GM21723 (cell line): ENCODE results near the gene SHISA7.

Experiments
- ATAC-seq: cut with Tn5 transposase; IDR thresholded peaks from one replicate; pipeline ENCODE4 v1.9.1; 2021; ENCODE audit warnings: mild to moderate bottlenecking, moderate library complexity; ENCODE audit not compliant: unreplicated experiment

Gene SHISA7

DNA sequence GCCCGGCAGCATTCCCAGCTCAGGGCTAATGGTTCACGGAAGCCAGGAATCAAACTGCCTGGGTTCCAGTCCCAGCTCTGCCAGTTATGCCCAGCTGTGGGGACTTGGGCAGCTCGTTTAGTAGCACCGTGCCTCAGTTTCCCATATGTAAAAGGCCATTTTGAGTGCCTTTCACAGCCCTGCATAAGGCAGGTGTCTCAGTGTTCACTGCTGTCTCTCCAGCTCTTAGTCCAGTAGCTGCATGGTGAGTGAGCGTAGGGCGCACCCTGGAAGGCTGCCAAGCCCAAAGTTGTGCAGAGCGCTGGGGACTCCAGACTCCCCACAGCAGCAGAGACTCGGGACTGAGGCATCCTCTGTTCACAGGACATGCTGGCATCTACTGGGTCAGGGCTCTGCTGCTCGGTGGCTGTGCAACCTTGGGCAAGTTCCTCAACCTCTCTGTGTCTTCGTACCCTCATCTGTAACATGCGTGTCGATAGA, 51.9 kb downstream of the SHISA7 start:
- ATAC-seq: no peak

DNA sequence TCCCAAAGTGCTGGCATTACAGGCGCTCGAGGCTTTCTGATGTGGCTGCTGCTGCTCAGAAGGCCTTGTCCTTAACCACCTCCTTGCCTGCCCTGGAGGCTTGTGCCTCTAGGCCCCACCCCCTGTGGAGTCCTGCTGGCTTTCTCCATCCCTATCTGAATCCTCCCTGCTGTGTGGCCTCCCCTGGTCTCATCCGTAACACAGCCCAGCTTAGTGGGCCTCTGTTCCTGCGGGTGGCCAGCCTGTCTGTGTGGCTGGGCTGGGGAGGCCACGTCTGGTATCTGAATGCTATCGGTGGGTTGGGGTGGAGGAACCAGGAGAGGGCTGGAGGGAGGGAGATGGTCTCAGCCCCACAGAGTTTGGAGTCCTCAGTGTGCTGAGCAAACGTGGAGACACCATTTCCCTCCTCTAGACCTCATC, 52.6 kb downstream of the SHISA7 start:
- ATAC-seq: no peak

DNA sequence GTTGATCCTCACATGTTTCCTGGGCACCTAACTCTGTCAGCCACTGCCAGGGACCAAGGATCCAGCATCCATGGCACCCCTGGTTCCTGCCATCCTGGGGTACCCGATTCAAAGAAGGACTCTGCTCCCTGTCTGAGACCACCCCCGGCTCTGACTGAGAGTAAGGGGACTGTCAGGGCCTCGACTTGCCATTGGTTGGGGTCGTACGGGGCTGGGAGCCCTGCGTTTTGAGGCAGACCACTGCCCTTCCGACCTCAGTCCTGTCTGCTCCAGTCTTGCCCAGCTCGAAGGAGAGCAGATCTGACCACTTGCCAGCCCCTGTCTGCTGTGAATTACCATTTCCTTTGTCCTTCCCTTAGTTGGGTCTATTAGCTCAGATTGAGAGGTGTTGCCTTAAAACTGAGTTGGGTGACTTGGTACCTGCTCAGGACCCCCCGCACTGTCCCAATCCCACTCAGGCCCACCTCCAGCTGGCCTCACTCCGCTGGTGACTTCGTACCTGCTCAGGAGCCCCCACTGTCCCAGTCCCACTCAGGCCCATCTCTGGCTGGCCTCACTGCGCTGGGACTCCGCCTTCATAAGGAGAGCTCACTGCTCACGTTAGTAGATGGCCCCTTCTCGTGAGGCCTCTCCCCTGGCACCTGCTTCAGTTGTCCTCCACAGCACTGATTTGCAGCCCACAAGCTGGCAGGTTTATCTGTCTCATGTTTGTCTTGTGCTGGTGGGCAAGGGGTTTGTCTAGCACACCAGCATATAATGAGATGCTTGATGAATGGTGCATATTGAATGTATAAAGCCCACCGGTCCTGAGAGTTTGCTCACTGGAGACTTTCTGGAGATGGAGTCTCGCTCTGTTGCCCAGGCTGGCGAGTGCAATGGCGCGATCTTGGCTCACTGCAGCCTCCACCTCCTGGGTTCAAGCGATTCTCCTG, 53.4 kb downstream of the SHISA7 start:
- ATAC-seq: no peak

DNA sequence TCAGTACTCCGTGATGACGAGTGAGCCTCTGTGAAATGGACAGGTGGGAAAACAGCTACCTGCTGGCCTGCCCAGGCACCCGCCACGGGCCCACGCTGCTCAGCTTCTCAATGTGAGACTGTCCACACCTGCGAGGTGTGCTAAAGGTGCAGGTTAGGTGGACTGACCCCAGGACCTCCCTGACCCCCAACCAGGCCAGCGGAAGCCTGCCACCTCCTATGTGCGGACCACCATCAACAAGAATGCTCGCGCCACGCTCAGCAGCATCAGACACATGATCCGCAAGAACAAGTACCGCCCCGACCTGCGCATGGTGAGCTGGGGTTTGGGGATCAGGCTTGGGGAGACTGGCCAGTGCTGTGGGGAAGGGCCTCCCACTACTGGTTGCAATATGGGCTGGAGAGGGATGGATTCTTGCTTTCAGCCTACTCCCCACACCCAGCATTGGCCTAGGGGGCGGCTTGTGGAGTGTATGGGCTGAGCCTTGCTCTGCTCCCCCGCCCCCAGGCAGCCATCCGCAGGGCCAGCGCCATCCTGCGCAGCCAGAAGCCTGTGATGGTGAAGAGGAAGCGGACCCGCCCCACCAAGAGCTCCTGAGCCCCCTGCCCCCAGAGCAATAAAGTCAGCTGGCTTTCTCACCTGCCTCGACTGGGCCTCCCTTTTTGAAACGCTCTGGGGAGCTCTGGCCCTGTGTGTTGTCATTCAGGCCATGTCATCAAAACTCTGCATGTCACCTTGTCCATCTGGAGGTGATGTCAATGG, 55.2 kb downstream of the SHISA7 start:
- no peak for ATAC-seq

DNA sequence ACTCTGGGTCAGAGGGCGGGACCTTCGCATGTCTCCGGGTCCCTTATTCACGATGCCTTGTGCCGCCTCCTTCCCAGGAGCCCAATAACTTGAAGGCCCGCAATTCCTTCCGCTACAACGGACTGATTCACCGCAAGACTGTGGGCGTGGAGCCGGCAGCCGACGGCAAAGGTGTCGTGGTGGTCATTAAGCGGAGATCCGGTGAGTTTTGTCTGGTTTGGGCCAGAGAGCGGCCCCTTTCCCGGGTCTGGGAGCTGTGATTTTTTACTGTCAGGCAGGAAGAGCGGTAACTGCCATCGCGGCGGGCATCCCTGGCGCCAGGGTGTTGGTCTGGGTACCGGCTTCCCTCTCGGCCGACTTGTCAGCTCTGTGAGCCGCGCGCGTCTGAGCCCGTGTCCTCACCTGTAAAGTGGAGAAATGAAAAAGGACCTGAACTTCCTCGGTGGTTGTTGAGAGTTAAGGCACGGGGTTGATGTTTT, 56.6 kb downstream of the SHISA7 start:
- no peak for ATAC-seq

DNA sequence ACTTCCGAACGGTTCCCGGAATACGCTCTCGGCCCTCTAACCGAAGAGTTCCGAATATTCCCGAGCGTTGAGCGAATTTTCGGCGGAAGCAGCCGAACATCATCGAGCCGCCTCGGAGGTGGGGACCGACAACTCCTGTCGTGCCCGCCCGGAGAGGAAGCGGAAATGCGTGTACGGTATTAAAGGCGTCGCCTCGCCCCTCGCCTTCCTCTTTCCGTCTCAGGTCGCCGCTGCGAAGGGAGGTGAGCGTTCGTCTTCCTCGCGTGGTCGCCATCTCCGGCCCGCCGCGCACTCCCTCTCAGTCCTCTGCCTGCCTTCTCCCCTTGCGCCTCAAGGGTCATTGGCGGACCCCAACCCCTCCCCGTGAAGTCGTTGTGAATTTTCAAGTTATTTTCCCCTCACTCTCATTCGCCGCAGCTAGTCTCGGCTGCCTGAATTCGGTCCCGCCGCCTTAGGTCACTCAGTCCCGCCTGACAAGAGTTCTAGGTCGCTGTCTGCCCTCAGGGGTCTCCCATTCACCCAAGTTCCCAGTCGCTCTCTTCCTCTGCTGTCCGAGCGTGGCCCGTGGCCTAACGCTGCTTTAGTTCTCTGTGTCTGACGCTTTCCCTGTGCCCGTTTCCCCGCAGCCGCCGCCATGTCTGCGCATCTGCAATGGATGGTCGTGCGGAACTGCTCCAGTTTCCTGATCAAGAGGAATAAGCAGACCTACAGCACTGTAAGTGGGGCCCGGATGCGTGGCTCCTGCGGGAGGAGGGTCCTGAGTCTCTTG, 57.2 kb downstream of the SHISA7 start, which contains the start of gene RPL28:
Gene RPL28 (plus strand): TSS at position 209 of the 769 bp plus-strand sequence. CDS start 426 bp downstream, at position 635.
- ATAC-seq: peak; percentile 66

DNA sequence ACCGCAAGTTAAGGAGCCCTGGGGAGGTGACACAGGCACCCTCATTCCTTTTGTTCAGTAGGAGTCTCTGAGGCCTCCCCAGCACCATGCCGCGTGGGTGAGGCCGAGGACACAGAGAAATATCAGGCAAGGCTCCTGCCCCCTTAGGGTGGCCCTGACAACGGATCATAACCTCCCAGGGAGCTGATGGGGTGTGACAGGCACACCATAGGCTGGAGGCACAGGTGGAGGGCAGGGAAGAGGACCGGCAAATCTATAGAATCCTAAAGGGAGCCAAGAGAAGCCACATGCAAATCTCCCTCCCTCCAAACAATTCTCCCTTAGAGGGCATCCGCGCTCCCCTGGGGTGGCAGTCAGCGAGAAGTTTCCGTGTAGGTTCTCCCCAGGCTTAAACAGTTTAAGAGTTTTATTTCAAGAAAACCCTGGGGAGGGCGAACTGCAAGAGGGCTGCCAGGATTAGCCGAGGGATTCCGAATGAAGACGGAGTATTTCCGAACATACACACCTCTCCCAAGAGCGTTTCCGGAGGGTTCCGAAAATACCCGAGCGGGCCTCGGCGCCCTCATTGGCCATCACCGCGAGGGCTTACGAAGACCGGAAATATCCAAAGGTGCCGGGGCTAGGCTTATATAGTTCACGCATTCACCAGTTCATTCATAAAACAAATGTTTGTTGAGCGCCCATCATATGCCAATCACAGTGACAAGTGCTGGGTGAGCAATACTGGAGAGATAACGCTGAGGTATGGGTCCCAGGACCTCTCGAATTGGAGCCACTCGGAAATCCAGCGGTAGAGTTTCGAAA, 58.0 kb downstream of the SHISA7 start:
- peak; percentile 61 for ATAC-seq

DNA sequence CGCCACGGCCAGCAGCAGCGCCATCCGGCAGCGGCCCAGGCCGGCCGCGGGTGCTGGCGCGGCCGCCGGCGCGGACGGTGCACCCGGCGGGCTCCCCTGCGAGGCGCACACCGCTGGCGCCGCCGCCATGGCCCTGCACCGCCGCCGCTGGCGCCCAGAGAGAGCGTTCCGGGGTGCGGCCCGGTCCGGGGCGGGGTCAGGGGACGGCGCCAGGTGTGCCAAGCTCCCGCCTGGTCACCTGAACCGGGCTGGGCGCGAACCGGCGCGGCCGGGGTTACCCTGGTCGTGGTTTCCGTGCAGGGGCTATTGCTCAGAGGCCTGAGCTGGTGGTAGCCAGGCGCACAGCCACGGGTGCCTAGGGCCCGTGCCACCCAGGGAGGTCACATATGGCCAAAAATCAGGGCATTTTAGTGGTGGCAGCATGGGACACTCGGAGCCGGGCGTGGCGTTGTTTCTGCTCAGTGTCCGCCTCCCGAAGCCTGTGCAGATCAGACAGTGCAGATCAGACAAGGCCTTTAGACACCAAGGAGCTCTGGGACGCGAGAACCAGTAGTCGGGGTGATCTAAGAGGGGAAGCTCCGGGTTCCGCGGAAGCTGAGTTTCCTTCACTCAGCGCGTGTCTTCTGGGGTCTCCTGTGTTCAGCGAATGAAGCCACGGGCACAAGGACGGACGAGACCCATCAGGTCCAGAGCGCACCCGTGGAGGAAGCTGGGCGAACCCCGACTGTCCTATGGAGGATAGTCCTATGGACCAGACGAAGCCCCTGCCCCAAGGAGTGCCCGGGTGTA, 58.8 kb downstream of the SHISA7 start, which contains the start of gene TMEM238:
Gene TMEM238 (minus strand): TSS at position 162 of the 789 bp plus-strand sequence. CDS start 33 bp downstream, at position 129.
- no peak for ATAC-seq

DNA sequence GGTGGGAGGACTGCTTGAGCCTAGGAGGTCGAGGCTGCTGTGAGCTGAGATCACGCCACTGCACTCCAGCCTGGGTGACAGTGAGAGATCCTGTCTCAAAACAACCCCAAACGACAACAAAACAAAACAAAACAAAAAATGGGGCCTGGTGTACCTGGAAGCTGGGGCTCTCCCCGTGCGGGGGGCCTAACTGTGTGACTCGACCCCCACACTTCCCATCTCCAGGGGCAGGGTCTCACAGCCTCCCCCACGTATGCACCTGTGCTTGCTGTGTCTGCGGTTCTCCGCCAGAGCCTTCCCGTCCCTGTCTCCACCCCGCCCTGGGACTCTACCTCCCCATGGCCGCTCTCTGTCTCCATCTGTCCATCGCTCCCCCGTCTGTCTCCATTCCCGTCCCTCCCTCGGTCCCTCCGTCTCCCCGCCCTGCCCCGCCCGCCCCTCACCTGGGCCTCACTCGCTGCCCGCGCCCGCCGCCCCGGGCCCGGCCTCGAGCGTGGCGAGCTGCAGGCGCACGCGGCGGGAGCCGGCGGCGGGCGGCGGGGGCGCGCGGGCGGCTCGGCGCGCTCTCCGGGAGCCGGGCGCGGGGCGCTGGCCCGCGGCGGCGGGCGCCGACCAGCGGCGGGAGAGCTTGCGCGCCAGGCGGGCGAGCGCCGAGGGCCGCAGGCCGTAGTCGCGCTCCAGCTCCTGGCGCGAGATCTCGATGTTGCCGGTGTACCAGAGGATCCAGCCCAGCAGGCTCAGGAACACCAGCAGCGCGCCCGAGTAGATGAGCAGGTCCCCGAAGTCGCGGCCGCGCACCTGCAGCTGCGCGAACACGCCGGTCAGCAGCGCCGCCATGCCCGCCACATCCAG, 59.6 kb downstream of the SHISA7 start:
- no peak for ATAC-seq

DNA sequence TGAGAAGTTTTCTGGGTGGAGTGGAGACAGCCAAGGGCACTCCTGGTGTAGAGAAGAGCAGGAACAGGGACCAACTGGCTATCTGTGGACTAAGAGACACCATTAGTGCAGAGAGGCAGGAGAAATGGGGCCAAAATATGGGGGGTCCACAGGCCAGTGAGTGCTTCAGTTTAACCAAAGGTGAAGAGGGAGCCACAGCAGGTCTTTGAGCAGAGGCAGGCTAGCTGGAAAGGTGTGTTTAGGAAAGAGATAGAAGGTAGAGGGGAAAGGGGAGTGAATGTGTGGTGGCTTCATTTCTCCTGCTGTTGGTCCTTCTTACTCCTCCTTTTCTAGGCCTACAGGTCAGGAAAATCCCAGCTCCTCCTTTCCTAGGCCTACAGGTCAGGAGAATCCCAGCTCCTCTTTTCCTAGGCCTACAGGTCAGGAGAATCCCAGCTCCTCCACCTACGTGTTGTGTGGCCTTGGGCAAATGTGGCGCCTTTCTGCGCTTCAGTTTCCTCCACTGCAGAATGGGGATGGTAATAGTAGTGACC, 60.5 kb downstream of the SHISA7 start:
- no peak for ATAC-seq

DNA sequence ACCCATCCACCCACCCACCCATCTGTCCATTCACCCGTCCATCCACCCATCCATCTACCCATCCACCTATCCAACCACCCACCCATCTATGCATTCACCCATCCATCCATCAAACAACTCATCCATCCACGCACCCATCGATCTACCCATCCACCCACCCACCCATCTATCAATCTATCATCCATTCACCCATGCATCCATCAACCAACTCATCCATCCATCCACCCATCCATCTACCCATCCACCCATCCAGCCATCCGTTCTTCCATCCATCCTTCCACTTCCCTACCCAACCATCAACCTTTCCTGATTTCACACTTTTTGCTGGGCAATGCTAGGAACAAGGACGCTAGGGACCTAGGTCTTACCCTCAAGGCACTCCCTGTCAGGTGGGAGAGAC, 61.1 kb downstream of the SHISA7 start:
- no peak for ATAC-seq

DNA sequence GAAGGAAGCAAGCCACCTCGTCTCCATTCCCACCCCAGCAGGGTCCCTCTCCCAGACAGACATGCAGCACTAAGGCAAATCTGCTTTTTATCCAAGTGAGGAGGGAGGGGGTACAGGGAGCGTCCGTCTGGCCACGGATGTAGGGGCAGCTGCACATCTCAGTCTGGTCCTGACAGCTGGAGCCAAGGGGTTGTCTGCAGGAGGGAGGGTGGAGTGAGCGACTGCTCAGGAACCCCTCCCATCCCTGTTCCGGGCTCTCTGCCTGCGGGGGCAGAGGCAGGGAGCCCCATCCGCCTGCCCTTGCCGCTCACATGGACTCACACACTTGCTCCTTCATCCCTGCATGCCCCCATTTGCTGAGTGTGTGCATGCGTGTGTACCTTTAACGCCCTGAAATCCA, 63.9 kb downstream of the SHISA7 start:
- no peak for ATAC-seq
